HepG2 (cell line): ENCODE data around the gene SDC4. TPM values are rescaled to one million over a fixed set of nuclear protein-coding genes. Genes with fewer than 3 reads are reported as not detected.

Source experiments
- BCL6 ChIP-seq: IDR thresholded peaks from 2 replicates; pipeline ENCODE4 v1.6.1; 2016; ENCODE audit warnings: missing genetic modification reagents, missing compliant biosample characterization
- BRD4 ChIP-seq: sonication (generic); formaldehyde crosslinking; IDR thresholded peaks from 2 replicates; pipeline ENCODE4 v1.4.0; 2020; ENCODE audit warnings: missing genetic modification reagents
- FOXK1 ChIP-seq: sonication (generic); formaldehyde crosslinking; IDR thresholded peaks from 2 replicates; pipeline ENCODE4 v1.4.0; 2020; ENCODE audit warnings: low read depth, missing genetic modification reagents, borderline replicate concordance
- HNRNPLL ChIP-seq: fragments of 200-400 bp; formaldehyde crosslinking; IDR thresholded peaks from 2 replicates; pipeline ENCODE4 v1.6.1; 2017; ENCODE audit warnings: mild to moderate bottlenecking, low read depth, low read length; ENCODE audit not compliant: poor library complexity, severe bottlenecking
- KDM5A ChIP-seq: fragments of 200-600 bp; sonication (generic); IDR thresholded peaks from 2 replicates; pipeline ENCODE4 v1.7.0; 2018; ENCODE audit warnings: antibody characterized with exemption, mild to moderate bottlenecking, low read length, borderline replicate concordance
- PPARG ChIP-seq: conservative IDR thresholded peaks from 2 replicates; pipeline ENCODE4 v1.6.1; 2016; ENCODE audit warnings: missing biosample characterization, missing genetic modification reagents
- RERE ChIP-seq: IDR thresholded peaks from 2 replicates; pipeline ENCODE4 v1.6.1; 2016; ENCODE audit warnings: low read depth, missing genetic modification reagents, missing compliant biosample characterization
- ZBTB7A ChIP-seq: sonication (generic); formaldehyde crosslinking; IDR thresholded peaks from 2 replicates; pipeline ENCODE4 v1.8.0; 2022; ENCODE audit warnings: mild to moderate bottlenecking, missing genetic modification reagents
- ZNF256 ChIP-seq: sonication (generic); formaldehyde crosslinking; conservative IDR thresholded peaks from 2 replicates; pipeline ENCODE4 v1.4.0; 2020; ENCODE audit warnings: missing genetic modification reagents
- ZNF34 ChIP-seq: sonication (generic); formaldehyde crosslinking; IDR thresholded peaks from 2 replicates; pipeline ENCODE4 v1.4.0; 2020; ENCODE audit warnings: mild to moderate bottlenecking, missing genetic modification reagents, borderline replicate concordance
- ZNF451 ChIP-seq: sonication (generic); formaldehyde crosslinking; IDR thresholded peaks from 2 replicates; pipeline ENCODE4 v1.5.0; 2020; ENCODE audit warnings: mild to moderate bottlenecking, missing genetic modification reagents
- ZNF691 ChIP-seq: sonication (generic); formaldehyde crosslinking; IDR thresholded peaks from 2 replicates; pipeline ENCODE4 v1.4.0; 2020; ENCODE audit warnings: missing genetic modification reagents, low read depth, mild to moderate bottlenecking, borderline replicate concordance
- ZUFSP ChIP-seq: sonication (generic); formaldehyde crosslinking; IDR thresholded peaks from 2 replicates; pipeline ENCODE4 v1.9.0; 2021; ENCODE audit warnings: missing genetic modification reagents, mild to moderate bottlenecking, borderline replicate concordance
- polyA plus RNA-seq, 8 experiments: library from polyadenylated mRNA; depleted of rRNA in 3 of 8; stranded (reverse) in 7 of 8; unstranded in 1 of 8; fragments of >200 nt; fragmentation: Illumina TruSeq in 4 of 8; extraction: Trizol in 4 of 8; gene quantifications; 2 replicates each; pipeline versions ENCODE4 v1.2.1 to v1.2.3, GENCODE V29; 2011 to 2016; ENCODE audit warnings: low read depth in 4 of 8, missing spikeins in 1 of 8, mixed read lengths in 1 of 8; ENCODE audit not compliant: insufficient read depth in 1 of 8
- total RNA-seq, 5 experiments: library from RNA; depleted of rRNA; stranded (reverse); fragments of >200 nt; fragmentation: Illumina TruSeq; extraction: Trizol; gene quantifications; 2 replicates each; pipeline ENCODE4 v1.2.3, GENCODE V29; 2016; ENCODE audit warnings: low read depth in 1 of 5

SDC4 gene
- total and polyA plus RNA-seq, 2 of the 13 experiments (the other 11 are each of a cell fraction or from before 2014, with no cell fraction given) = 49.0 to 65.1 TPM

- TF ChIP-seq ZUFSP (CRISPR knock-in tag) (0 out of 2 replicates have a peak, but pooled peaks have one; percentile 30), KDM5A (0 out of 2 replicates have a peak, but pooled peaks have one; percentile 26), FOXK1 (CRISPR knock-in tag) (peak; percentile 26; the same call in 1 of the 2 replicates), BRD4 (peak; percentile 67; the same call in 1 of the 2 replicates), ZNF34 (CRISPR knock-in tag) (peak; percentile 53; the same call in 1 of the 2 replicates), ZNF451 (0 out of 2 replicates have a peak, but pooled peaks have one; percentile 55), ZNF256 (CRISPR knock-in tag) (no peak), HNRNPLL (no peak), ZNF691 (CRISPR knock-in tag) (peak; percentile 89; the same call in 1 of the 2 replicates), PPARG (peak; percentile 39; the same call in 1 of the 2 replicates), RERE (CRISPR knock-in tag) (no peak), ZBTB7A (CRISPR knock-in tag) (peak; percentile 71; the same call in 1 of the 2 replicates), BCL6 (CRISPR knock-in tag) (peak; percentile 33)
Observed at GRCh38 chr20:45347936-45348778, at the start of gene SDC4 (continued).
